ENCODE results near the gene PFN3.
A peak's percentile ranks its signal among the peaks of the same experiment; 100 is the strongest.

PFN3 gene

DNA sequence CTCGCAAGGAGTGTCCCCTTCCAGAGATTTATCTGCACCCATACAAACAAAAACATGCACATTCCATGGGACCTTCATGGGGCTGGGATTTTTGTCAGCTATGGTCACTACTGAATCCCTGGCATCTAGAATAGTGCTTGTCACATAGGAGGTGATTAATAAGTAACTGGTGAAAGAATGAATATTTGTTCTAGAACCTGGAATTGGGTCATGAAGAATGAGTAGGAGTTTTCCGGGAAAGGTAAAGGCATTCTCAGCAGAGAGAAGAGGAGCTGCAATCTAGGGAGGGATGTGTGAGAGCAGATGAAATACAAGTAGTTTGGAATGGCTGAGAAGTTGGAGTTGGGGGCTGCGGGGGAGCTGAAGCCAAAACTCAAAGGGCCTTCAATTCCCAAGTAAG, 46.2 kb downstream of the PFN3 start:
- Histone ChIP-seq H3K4me3 (ENCODE audit: low read depth, low read length) (no peak overlapping the region), H3K4ac (ENCODE audit: low read depth, low read length) (no peak overlapping the region), H4K8ac (ENCODE audit: low read depth, low read length) (no peak overlapping the region), H3K79me1 (ENCODE audit: low read length) (peaks cover 10% of the 10 kb centered on the region), H2BK5ac (ENCODE audit: low read depth, low read length, poor library complexity) (no peak overlapping the region), H2BK120ac (ENCODE audit: insufficient read depth, low read length, poor library complexity) (no peak overlapping the region), H3K27ac (ENCODE audit: low read depth, low read length) (no peak overlapping the region), H3K4me1 (ENCODE audit: control insufficient read depth in 1 of 2, insufficient read depth in 2 of 2, low read length in 2 of 2) (peaks cover 12 to 16% of the 10 kb centered on the region in 2 experiments), H2AK5ac (ENCODE audit: low read length) (no peak overlapping the region), H4K91ac (ENCODE audit: low read depth, low read length) (no peak overlapping the region), H3K27me3 (ENCODE audit: insufficient read depth, low read length) (no peaks in the 10 kb centered on the region), H3K14ac (ENCODE audit: low read length) (no peak overlapping the region), H3K79me2 (ENCODE audit: control insufficient read depth, insufficient read depth, low read length, poor library complexity) (peaks cover 11% of the 10 kb centered on the region), H3K9ac (ENCODE audit: low read length) (no peak overlapping the region), H4K12ac (ENCODE audit: low read depth, low read length) (no peak overlapping the region), H2BK12ac (ENCODE audit: low read length) (no peak overlapping the region), H3K4me2 (ENCODE audit: low read length) (no peak overlapping the region), H3K9me3 (ENCODE audit: insufficient read depth, low read depth, low read length) (no peaks in the 10 kb centered on the region), H2AFZ (ENCODE audit: insufficient read depth, low read length, poor library complexity) (no peak overlapping the region), H3K18ac (ENCODE audit: low read length) (no peak overlapping the region), H3K36me3 (ENCODE audit: control insufficient read depth in 1 of 2, insufficient read depth in 2 of 2, low read length in 2 of 2) (no peaks in the 10 kb centered on the region), H3K23ac (ENCODE audit: low read length) (no peak overlapping the region)
- WGBS (ENCODE audit: extremely low coverage, insufficient coverage, insufficient read length): no CpG with 5 or more reads among the region's 3 CpGs
- peak in 1 of 2 donors; percentile 16 for DNase-seq

DNA sequence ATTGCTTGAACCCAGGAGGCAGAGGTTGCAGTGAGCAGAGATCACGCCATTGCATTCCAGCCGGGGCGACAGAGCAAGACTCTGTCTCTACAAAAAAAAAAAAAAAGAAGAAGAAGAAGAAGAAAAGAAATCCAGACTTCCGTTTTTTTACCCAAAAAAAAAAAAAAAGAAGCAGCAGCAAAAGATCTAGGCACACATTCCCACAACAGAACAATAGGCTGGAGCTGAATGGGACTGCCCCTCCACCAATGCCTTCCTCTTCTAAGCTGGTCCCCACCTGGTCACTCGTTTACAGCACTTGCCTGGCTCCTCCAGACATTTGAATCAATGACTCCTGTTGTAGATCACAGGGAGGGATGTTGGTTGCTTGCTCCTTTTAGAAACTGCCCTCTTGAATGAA, 47.4 kb downstream of the PFN3 start:
- no CpG with 5 or more reads among the region's 5 CpGs for WGBS (ENCODE audit: extremely low coverage, insufficient coverage, insufficient read length)
- H3K79me1 ChIP-seq (ENCODE audit: low read length): peaks cover 10% of the 10 kb centered on the region
- peaks cover 11% of the 10 kb centered on the region for H3K79me2 ChIP-seq (ENCODE audit: control insufficient read depth, insufficient read depth, low read length, poor library complexity)
- no peak overlapping the region for H2BK5ac ChIP-seq (ENCODE audit: low read depth, low read length, poor library complexity)
- H3K4me1 ChIP-seq (ENCODE audit: control insufficient read depth in 1 of 2, insufficient read depth in 2 of 2, low read length in 2 of 2): peaks cover 12 to 16% of the 10 kb centered on the region in 2 experiments
- no peaks in the 10 kb centered on the region for H3K9me3 ChIP-seq (ENCODE audit: insufficient read depth, low read depth, low read length)
- H3K14ac ChIP-seq (ENCODE audit: low read length): no peak overlapping the region
- no peak overlapping the region for H4K91ac ChIP-seq (ENCODE audit: low read depth, low read length)
- no peak overlapping the region for H2BK120ac ChIP-seq (ENCODE audit: insufficient read depth, low read length, poor library complexity)
- H3K4me3 ChIP-seq (ENCODE audit: low read depth, low read length): no peak overlapping the region
- no peak overlapping the region for H2AFZ ChIP-seq (ENCODE audit: insufficient read depth, low read length, poor library complexity)
- H3K9ac ChIP-seq (ENCODE audit: low read length): no peak overlapping the region
- H3K4ac ChIP-seq (ENCODE audit: low read depth, low read length): no peak overlapping the region
- no peaks in the 10 kb centered on the region for H3K27me3 ChIP-seq (ENCODE audit: insufficient read depth, low read length)
- H3K27ac ChIP-seq (ENCODE audit: low read depth, low read length): no peak overlapping the region
- no peak overlapping the region for H3K18ac ChIP-seq (ENCODE audit: low read length)
- no peak for DNase-seq
- no peak overlapping the region for H4K12ac ChIP-seq (ENCODE audit: low read depth, low read length)
- no peak overlapping the region for H2AK5ac ChIP-seq (ENCODE audit: low read length)
- no peak overlapping the region for H3K23ac ChIP-seq (ENCODE audit: low read length)
- H3K4me2 ChIP-seq (ENCODE audit: low read length): no peak overlapping the region
- H3K36me3 ChIP-seq (ENCODE audit: control insufficient read depth in 1 of 2, insufficient read depth in 2 of 2, low read length in 2 of 2): peaks cover 0 to 3% of the 10 kb centered on the region in 2 experiments
- H4K8ac ChIP-seq (ENCODE audit: low read depth, low read length): no peak overlapping the region
- no peak overlapping the region for H2BK12ac ChIP-seq (ENCODE audit: low read length)

DNA sequence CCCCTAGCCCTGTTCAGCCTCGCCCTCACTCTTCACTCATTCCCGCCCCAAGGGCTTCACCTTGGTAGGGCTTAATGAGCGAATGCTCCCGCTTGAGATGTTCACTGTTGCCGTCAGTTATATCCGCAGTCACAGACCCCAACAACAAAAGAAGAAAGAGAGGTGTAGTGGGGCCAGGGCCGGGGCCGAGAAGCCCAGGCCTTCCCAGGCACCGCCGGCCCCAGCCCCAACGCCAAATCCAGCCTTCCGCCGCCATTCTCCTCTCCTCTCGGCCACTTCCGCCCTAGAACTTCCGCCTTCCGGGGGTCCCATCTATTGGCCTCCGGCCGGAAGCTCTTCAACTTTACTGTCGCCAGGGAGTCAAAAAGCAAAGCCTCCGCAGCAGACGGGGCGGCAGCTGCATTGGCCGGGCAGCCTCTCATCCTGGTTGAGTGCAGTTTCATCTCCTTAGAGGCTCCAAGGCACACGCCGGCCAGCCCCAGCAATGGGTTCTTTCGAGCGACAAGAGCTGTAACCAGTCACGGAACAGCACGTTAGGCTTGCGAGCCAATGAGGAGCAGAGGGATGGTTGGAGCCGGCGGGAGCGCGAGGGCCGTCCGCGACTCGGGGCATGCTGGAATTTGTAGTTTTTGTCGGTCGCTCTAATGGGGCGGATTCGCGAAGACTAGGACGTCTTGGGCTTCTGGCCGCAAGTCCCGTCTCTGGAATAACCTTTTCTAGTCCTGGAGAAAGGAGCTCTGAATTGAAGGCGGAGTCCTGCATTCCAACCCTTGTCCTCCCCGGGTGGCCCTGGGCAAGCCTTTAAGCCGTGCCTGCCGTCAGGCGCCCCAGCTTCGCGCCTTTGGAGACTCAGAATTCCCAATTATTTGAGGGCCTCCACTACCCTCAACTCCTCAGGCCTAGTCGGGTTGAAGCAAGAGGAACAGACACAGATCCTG, 48.8 kb downstream of the PFN3 start, which contains the start of gene LMAN2:
TSS of gene LMAN2 (minus strand) at position 277 of the 938 bp plus-strand sequence. CDS start at position 256, 21 bp downstream.
- H2BK5ac ChIP-seq (ENCODE audit: low read depth, low read length, poor library complexity): peak within 1 kb of the TSS; percentile 97
- H2BK120ac ChIP-seq (ENCODE audit: insufficient read depth, low read length, poor library complexity): peak within 1 kb of the TSS; percentile 90
- peaks cover 3 to 10% of the 10 kb centered on the region in 2 experiments for H3K36me3 ChIP-seq (ENCODE audit: control insufficient read depth in 1 of 2, insufficient read depth in 2 of 2, low read length in 2 of 2)
- WGBS (ENCODE audit: extremely low coverage, insufficient coverage, insufficient read length): no CpG with 5 or more reads among the region's 55 CpGs
- no peaks in the 10 kb centered on the region for H3K9me3 ChIP-seq (ENCODE audit: insufficient read depth, low read depth, low read length)
- peak within 1 kb of the TSS; percentile 85 for H3K18ac ChIP-seq (ENCODE audit: low read length)
- H3K27me3 ChIP-seq (ENCODE audit: insufficient read depth, low read length): no peaks in the 10 kb centered on the region
- no peak within 1 kb of the TSS for H3K23ac ChIP-seq (ENCODE audit: low read length)
- H3K79me1 ChIP-seq (ENCODE audit: low read length): peaks cover 10% of the 10 kb centered on the region
- H3K14ac ChIP-seq (ENCODE audit: low read length): peak within 1 kb of the TSS; percentile 88
- H3K4me1 ChIP-seq (ENCODE audit: control insufficient read depth in 1 of 2, insufficient read depth in 2 of 2, low read length in 2 of 2): peaks cover 12 to 16% of the 10 kb centered on the region in 2 experiments
- H3K27ac ChIP-seq (ENCODE audit: low read depth, low read length): peak within 1 kb of the TSS; percentile 95
- H3K4me3 ChIP-seq (ENCODE audit: low read depth, low read length): peak within 1 kb of the TSS; percentile 97
- peak within 1 kb of the TSS; percentile 89 for H3K9ac ChIP-seq (ENCODE audit: low read length)
- peak within 1 kb of the TSS; percentile 76 for H3K4ac ChIP-seq (ENCODE audit: low read depth, low read length)
- H2AK5ac ChIP-seq (ENCODE audit: low read length): peak within 1 kb of the TSS; percentile 57
- H2BK12ac ChIP-seq (ENCODE audit: low read length): peak within 1 kb of the TSS; percentile 11
- DNase-seq: peak; percentile 93 to 96
- H4K91ac ChIP-seq (ENCODE audit: low read depth, low read length): peak within 1 kb of the TSS; percentile 91
- H3K79me2 ChIP-seq (ENCODE audit: control insufficient read depth, insufficient read depth, low read length, poor library complexity): peaks cover 13% of the 10 kb centered on the region
- peak within 1 kb of the TSS; percentile 96 for H2AFZ ChIP-seq (ENCODE audit: insufficient read depth, low read length, poor library complexity)
- H3K4me2 ChIP-seq (ENCODE audit: low read length): peak within 1 kb of the TSS; percentile 82
- H4K8ac ChIP-seq (ENCODE audit: low read depth, low read length): peak within 1 kb of the TSS; percentile 96
- H4K12ac ChIP-seq (ENCODE audit: low read depth, low read length): peak within 1 kb of the TSS; percentile 97

DNA sequence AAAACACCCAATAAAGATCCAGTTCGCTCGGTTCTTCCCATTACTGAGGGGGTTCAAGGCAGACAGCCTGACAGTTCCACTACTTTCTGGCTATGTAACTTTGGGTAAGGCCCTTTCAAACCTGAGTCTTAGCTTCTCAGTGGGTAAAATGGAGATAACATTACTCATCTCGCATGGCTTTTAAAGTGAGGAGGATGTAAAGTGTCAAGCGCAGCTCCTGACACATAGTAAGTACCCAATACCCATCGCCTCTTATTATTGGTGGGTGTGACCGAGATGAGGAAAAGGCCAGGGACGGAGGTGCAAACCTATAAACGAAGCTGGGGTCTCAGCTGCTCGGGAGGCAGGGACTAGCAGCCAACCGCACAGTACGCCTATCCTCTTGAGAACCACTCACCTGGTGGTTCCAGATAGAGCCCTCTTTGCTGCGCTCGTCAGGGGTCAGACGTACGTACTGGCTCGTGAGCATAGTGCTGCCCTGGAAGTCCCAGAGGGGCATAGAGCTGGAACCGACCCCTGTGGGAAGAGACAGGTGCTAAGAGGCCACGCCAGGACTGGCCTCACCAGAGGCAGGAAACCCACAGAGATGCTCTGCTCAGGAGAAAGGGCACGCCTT, 49.6 kb downstream of the PFN3 start:
- Histone ChIP-seq H2BK5ac (ENCODE audit: low read depth, low read length, poor library complexity) (no peak overlapping the region), H3K9me3 (ENCODE audit: insufficient read depth, low read depth, low read length) (no peaks in the 10 kb centered on the region), H3K36me3 (ENCODE audit: control insufficient read depth in 1 of 2, insufficient read depth in 2 of 2, low read length in 2 of 2) (peaks cover 3 to 12% of the 10 kb centered on the region in 2 experiments), H2AK5ac (ENCODE audit: low read length) (peak overlapping the region; percentile 57), H3K14ac (ENCODE audit: low read length) (peak overlapping the region; percentile 73), H2BK120ac (ENCODE audit: insufficient read depth, low read length, poor library complexity) (peak overlapping the region; percentile 28), H3K27ac (ENCODE audit: low read depth, low read length) (peak overlapping the region; percentile 95), H2AFZ (ENCODE audit: insufficient read depth, low read length, poor library complexity) (peak overlapping the region; percentile 65), H3K4me1 (ENCODE audit: control insufficient read depth in 1 of 2, insufficient read depth in 2 of 2, low read length in 2 of 2) (peaks cover 12 to 16% of the 10 kb centered on the region in 2 experiments), H3K23ac (ENCODE audit: low read length) (no peak overlapping the region), H2BK12ac (ENCODE audit: low read length) (no peak overlapping the region), H3K79me1 (ENCODE audit: low read length) (peaks cover 10% of the 10 kb centered on the region), H4K8ac (ENCODE audit: low read depth, low read length) (peak overlapping the region; percentile 96), H3K4me2 (ENCODE audit: low read length) (peak overlapping the region; percentile 82), H3K4ac (ENCODE audit: low read depth, low read length) (peak overlapping the region; percentile 76), H4K91ac (ENCODE audit: low read depth, low read length) (peak overlapping the region; percentile 91), H3K27me3 (ENCODE audit: insufficient read depth, low read length) (no peaks in the 10 kb centered on the region), H3K4me3 (ENCODE audit: low read depth, low read length) (peak overlapping the region; percentile 97), H3K9ac (ENCODE audit: low read length) (peak overlapping the region; percentile 89), H3K79me2 (ENCODE audit: control insufficient read depth, insufficient read depth, low read length, poor library complexity) (peaks cover 13% of the 10 kb centered on the region), H4K12ac (ENCODE audit: low read depth, low read length) (peak overlapping the region; percentile 87), H3K18ac (ENCODE audit: low read length) (peak overlapping the region; percentile 42)
- no peak for DNase-seq
- WGBS (ENCODE audit: extremely low coverage, insufficient coverage, insufficient read length): no CpG with 5 or more reads among the region's 19 CpGs
